HG03354 (cell line): ENCODE data around the gene CLCA1.

Experiments
- ATAC-seq: cut with Tn5 transposase; IDR thresholded peaks from one replicate; pipeline ENCODE4 v1.9.1; 2021; ENCODE audit warnings: mild to moderate bottlenecking; ENCODE audit not compliant: unreplicated experiment, poor library complexity, severe bottlenecking

CLCA1 gene

GRCh38 chr1:86538775-86539174 is 70.0 kb downstream of the CLCA1 start:
- ATAC-seq, result no peak

DNA sequence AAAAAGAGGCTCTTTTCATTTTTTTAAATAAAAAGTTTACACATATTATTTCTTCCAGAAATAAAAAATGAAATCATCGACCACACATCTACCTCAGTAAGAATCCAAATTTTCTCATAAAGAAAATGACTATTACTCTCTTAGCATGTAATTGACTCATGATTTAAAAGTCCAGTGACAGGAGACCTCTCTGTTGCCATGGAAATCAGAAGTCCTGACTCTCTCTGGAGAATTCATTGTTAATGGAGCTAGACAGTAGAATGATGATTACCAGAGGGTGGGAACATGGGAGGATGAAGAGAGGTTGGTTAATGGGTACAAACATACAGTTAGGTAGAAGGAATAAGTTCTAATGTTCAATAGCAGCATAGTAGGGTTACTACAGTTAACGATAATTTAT is 73.1 kb downstream of the CLCA1 start:
- ATAC-seq, result no peak

- no peak for ATAC-seq
These were observed 73.9 kb downstream of the CLCA1 start for GRCh38 chr1:86542631-86543030.

DNA sequence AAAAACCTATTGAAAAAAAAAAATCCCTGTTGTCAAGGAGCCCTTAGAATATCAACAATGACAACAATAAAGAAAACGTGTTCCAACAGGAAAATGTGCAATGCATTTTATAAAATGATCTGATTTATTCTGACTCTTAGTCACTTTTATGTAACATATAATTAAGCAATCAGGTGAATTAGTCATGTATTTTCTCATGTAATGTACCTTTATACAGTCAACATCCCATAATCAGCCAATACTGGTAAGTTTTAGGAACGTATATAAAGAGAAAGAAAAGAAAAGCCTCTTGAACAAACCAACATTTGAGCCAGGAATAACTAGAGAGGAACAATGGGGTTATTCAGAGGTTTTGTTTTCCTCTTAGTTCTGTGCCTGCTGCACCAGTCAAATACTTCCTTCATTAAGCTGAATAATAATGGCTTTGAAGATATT is 78.1 kb downstream of the CLCA1 start, which contains the start of gene CLCA4:
Gene CLCA4 (plus strand): TSS at position 292 of the 435 bp plus-strand sequence. CDS start 42 bp downstream, at position 334.
- ATAC-seq, result no peak

DNA sequence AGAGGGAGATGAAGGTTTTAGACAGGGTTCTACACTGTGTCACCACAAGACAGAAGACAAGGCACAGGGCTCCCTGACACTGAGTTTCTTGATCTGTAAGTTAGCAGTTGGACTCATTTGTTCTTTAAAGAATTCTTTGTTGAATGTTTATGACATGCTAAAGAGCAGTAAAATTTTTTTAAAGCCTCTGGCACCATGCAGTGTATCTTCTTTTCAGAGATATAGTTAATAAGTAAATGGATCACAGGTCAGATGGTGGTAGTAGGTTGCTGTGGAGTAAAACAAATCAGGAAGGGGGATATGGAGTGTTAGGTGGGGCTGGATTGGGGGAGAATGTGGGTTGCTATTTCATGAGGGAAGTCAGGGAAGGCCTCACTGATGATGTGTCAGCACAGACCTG is 80.1 kb downstream of the CLCA1 start:
- no peak for ATAC-seq
